H9 (cell line): ENCODE results near the gene EIF4E3. TPM values are rescaled to one million over a fixed set of nuclear protein-coding genes. Genes with fewer than 3 reads are reported as not detected.

Experiments
- DNase-seq: peaks from one replicate; pipeline ENCODE4 v3.0.0-alpha.2; 2017
- H2AFZ ChIP-seq: one replicate; pipeline ENCODE4 v1.6.1; 2013; ENCODE audit warnings: mild to moderate bottlenecking, low read length, control low read depth, moderate library complexity
- H2AK5ac ChIP-seq: 2 replicates; pipeline ENCODE4 v1.6.1; 2013; ENCODE audit warnings: low read length, control low read depth, mixed read lengths; ENCODE audit not compliant: insufficient read length
- H2BK120ac ChIP-seq: one replicate; pipeline ENCODE4 v1.6.1; 2013; ENCODE audit warnings: low read depth, mild to moderate bottlenecking, low read length, control low read depth, inconsistent platforms; ENCODE audit not compliant: poor library complexity, severe bottlenecking
- H2BK12ac ChIP-seq: 2 replicates; pipeline ENCODE4 v1.6.1; 2013; ENCODE audit warnings: low read length, control low read depth, mixed read lengths, low read depth; ENCODE audit not compliant: insufficient read length
- H2BK15ac ChIP-seq: 2 replicates; pipeline ENCODE4 v1.6.1; 2013; ENCODE audit warnings: low read depth, low read length, control low read depth
- H2BK20ac ChIP-seq: one replicate; pipeline ENCODE4 v1.6.1; 2013; ENCODE audit warnings: low read depth, mild to moderate bottlenecking, low read length, control low read depth, inconsistent platforms; ENCODE audit not compliant: poor library complexity, severe bottlenecking
- H2BK5ac ChIP-seq: 2 replicates; pipeline ENCODE4 v1.6.1; 2013; ENCODE audit warnings: low read length, control low read depth, mixed read lengths; ENCODE audit not compliant: insufficient read length
- H3K14ac ChIP-seq: 2 replicates; pipeline ENCODE4 v1.6.1; 2013; ENCODE audit warnings: low read length, control low read depth; ENCODE audit not compliant: insufficient read depth
- H3K18ac ChIP-seq: 2 replicates; pipeline ENCODE4 v1.6.1; 2013; ENCODE audit warnings: low read depth, mild to moderate bottlenecking, mixed read lengths, low read length, control low read depth; ENCODE audit not compliant: insufficient read length
- H3K23ac ChIP-seq: 2 replicates; pipeline ENCODE4 v1.6.1; 2013; ENCODE audit warnings: low read length, control low read depth, mixed read lengths, low read depth; ENCODE audit not compliant: insufficient read length
- H3K23me2 ChIP-seq: 2 replicates; pipeline ENCODE4 v1.6.1; 2013; ENCODE audit warnings: low read depth, mild to moderate bottlenecking, mixed read lengths, low read length, control low read depth; ENCODE audit not compliant: insufficient read length, poor library complexity, severe bottlenecking
- H3K27ac ChIP-seq: 2 replicates; pipeline ENCODE4 v1.5.1; 2013; ENCODE audit warnings: low read length, control low read depth, mixed read lengths, low read depth; ENCODE audit not compliant: insufficient read length
- H3K27me3 ChIP-seq: 2 replicates; pipeline ENCODE4 v1.6.1; 2013; ENCODE audit warnings: low read length, control low read depth, inconsistent platforms; ENCODE audit not compliant: insufficient read depth
- H3K4ac ChIP-seq: 2 replicates; pipeline ENCODE4 v1.6.1; 2013; ENCODE audit warnings: low read depth, mild to moderate bottlenecking, control low read depth, inconsistent platforms, low read length, moderate library complexity
- H3K4me1 ChIP-seq: 2 replicates; pipeline ENCODE4 v1.6.1; 2013; ENCODE audit warnings: low read length, control low read depth, inconsistent platforms; ENCODE audit not compliant: insufficient read depth
- H3K4me2 ChIP-seq: 2 replicates; pipeline ENCODE4 v1.6.1; 2013; ENCODE audit warnings: low read length, control low read depth, mixed read lengths; ENCODE audit not compliant: insufficient read length, insufficient read depth
- H3K56ac ChIP-seq: 2 replicates; pipeline ENCODE4 v1.6.1; 2013; ENCODE audit warnings: low read depth, mild to moderate bottlenecking, mixed read lengths, low read length, control low read depth; ENCODE audit not compliant: insufficient read length
- H3K79me1 ChIP-seq: 2 replicates; pipeline ENCODE4 v1.6.1; 2013; ENCODE audit warnings: low read depth, mild to moderate bottlenecking, moderate library complexity, low read length, control low read depth, inconsistent platforms; ENCODE audit not compliant: insufficient read depth, poor library complexity, severe bottlenecking
- H3K79me2 ChIP-seq: 2 replicates; pipeline ENCODE4 v1.6.1; 2013; ENCODE audit warnings: low read length, control low read depth, inconsistent platforms; ENCODE audit not compliant: insufficient read depth
- H3K9ac ChIP-seq: 2 replicates; pipeline ENCODE4 v1.6.1; 2013; ENCODE audit warnings: low read length, control low read depth, mixed read lengths; ENCODE audit not compliant: insufficient read length; ENCODE audit errors: extremely low read depth
- H3K9me3 ChIP-seq: one replicate; pipeline ENCODE4 v1.6.1; 2013; ENCODE audit warnings: low read depth, low read length, inconsistent platforms; ENCODE audit not compliant: control insufficient read depth
- H3T11ph ChIP-seq: one replicate; pipeline ENCODE4 v1.6.1; 2013; ENCODE audit warnings: mild to moderate bottlenecking, low read length, control low read depth, inconsistent platforms
- H4K20me1 ChIP-seq: one replicate; pipeline ENCODE4 v1.6.1; 2013; ENCODE audit not compliant: control insufficient read depth, insufficient read length, insufficient read depth
- H4K5ac ChIP-seq: 2 replicates; pipeline ENCODE4 v1.6.1; 2013; ENCODE audit warnings: low read depth, mild to moderate bottlenecking, mixed read lengths, low read length, control low read depth; ENCODE audit not compliant: insufficient read length
- H4K8ac ChIP-seq: replicated peaks from 2 replicates; pipeline ENCODE4 v1.6.1; 2013; ENCODE audit warnings: low read length, control low read depth, mixed read lengths, low read depth; ENCODE audit not compliant: insufficient read length
- H4K91ac ChIP-seq: 2 replicates; pipeline ENCODE4 v1.6.1; 2013; ENCODE audit warnings: low read depth, mild to moderate bottlenecking, moderate library complexity, mixed read lengths, low read length, control low read depth; ENCODE audit not compliant: insufficient read length
- H3K27ac Mint-ChIP-seq, 3 experiments: 2 replicates in 2 of 3; 3 replicates in 1 of 3; pipeline ENCODE4 v1.8.0; 2020 to 2021; ENCODE audit warnings: mixed read lengths in 3 of 3, mild to moderate bottlenecking in 1 of 3, moderate library complexity in 1 of 3
- H3K27me3 Mint-ChIP-seq: 2 replicates; pipeline ENCODE4 v1.8.0; 2021; ENCODE audit warnings: low read depth, mild to moderate bottlenecking, moderate library complexity, mixed read lengths
- H3K36me3 Mint-ChIP-seq, 3 experiments: 2 replicates in 2 of 3; 3 replicates in 1 of 3; pipeline ENCODE4 v1.8.0; 2020 to 2021; ENCODE audit warnings: low read depth in 3 of 3, mixed read lengths in 3 of 3; ENCODE audit not compliant: insufficient read depth in 1 of 3
- H3K4me1 Mint-ChIP-seq, 2 experiments: 2 replicates each; pipeline ENCODE4 v1.8.0; 2020; ENCODE audit warnings: mixed read lengths in 2 of 2
- H3K4me3 Mint-ChIP-seq, 2 experiments: 2 replicates in 1 of 2; 3 replicates in 1 of 2; pipeline ENCODE4 v1.8.0; 2020 to 2021; ENCODE audit warnings: mild to moderate bottlenecking in 2 of 2, mixed read lengths in 2 of 2, moderate library complexity in 1 of 2
- H3K9me3 Mint-ChIP-seq, 2 experiments: 2 replicates in 1 of 2; 3 replicates in 1 of 2; pipeline ENCODE4 v1.8.0; 2020; ENCODE audit warnings: mild to moderate bottlenecking in 2 of 2, mixed read lengths in 2 of 2, moderate library complexity in 1 of 2
- WGBS: extraction: QIAGEN DNeasy Blood & Tissue Kit; methylation state at CpG from one replicate; pipeline ENCODE4 v1.1.7; 2013; ENCODE audit warnings: missing lambda C conversion rate, low lambda C conversion rate, mixed read lengths; ENCODE audit not compliant: insufficient read length; ENCODE audit errors: extremely low coverage; 5-methylcytosine and 5-hydroxymethylcytosine counted together
- total RNA-seq: library from RNA; stranded (reverse); gene quantifications from 2 replicates; pipeline ENCODE4 v1.2.1, GENCODE V29; 2021
- TF ChIP-seq, protein P1 (sequence below): fragments of 200-600 bp; sonication (generic); conservative IDR thresholded peaks from 3 replicates; pipeline ENCODE4 v1.8.0; 2021; ENCODE audit warnings: antibody characterized with exemption, mild to moderate bottlenecking

The EIF4E3 gene
- total RNA-seq, 1 experiment from 2014 or later: 12.9 TPM

- Mint-ChIP-seq H3K4me1 (peaks cover 35 to 41% of the 10 kb centered on the region in 2 experiments), H3K27me3 (no peaks in the 10 kb centered on the region), H3K27ac (no peak overlapping the region; a peak in 1 of 7 replicates), H3K4me3 (no peak overlapping the region), H3K36me3 (no peaks in the 10 kb centered on the region; a peak in 1 of 7 replicates), H3K9me3 (no peaks in the 10 kb centered on the region)
- Histone ChIP-seq H4K91ac (no peak overlapping the region), H3K79me2 (no peaks in the 10 kb centered on the region), H3K4ac (no peak overlapping the region), H2BK15ac (no peak overlapping the region), H2BK120ac (no peak overlapping the region), H4K20me1 (no peaks in the 10 kb centered on the region), H4K8ac (no peak overlapping the region), H4K5ac (no peak overlapping the region), H3K4me1 (no peaks in the 10 kb centered on the region; the same call in 1 of the 2 replicates), H2BK20ac (no peak overlapping the region), H2BK5ac (no peak overlapping the region), H3T11ph (no peak overlapping the region), H3K27ac (no peak overlapping the region), H3K23me2 (no peaks in the 10 kb centered on the region), H3K4me2 (no peak overlapping the region), H3K9me3 (no peaks in the 10 kb centered on the region), H3K14ac (no peak overlapping the region), H2BK12ac (no peak overlapping the region), H3K23ac (no peak overlapping the region), H3K56ac (no peak overlapping the region), H2AFZ (no peak overlapping the region), H3K18ac (no peak overlapping the region), H2AK5ac (no peak overlapping the region), H3K27me3 (no peaks in the 10 kb centered on the region), H3K79me1 (no peaks in the 10 kb centered on the region), H3K9ac (no peak overlapping the region)
- TF ChIP-seq, protein P1, sequence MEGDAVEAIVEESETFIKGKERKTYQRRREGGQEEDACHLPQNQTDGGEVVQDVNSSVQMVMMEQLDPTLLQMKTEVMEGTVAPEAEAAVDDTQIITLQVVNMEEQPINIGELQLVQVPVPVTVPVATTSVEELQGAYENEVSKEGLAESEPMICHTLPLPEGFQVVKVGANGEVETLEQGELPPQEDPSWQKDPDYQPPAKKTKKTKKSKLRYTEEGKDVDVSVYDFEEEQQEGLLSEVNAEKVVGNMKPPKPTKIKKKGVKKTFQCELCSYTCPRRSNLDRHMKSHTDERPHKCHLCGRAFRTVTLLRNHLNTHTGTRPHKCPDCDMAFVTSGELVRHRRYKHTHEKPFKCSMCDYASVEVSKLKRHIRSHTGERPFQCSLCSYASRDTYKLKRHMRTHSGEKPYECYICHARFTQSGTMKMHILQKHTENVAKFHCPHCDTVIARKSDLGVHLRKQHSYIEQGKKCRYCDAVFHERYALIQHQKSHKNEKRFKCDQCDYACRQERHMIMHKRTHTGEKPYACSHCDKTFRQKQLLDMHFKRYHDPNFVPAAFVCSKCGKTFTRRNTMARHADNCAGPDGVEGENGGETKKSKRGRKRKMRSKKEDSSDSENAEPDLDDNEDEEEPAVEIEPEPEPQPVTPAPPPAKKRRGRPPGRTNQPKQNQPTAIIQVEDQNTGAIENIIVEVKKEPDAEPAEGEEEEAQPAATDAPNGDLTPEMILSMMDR: no peak
- no CpG with 5 or more reads among the region's 1 CpG for WGBS
- no peak for DNase-seq
Observed at GRCh38 chr3:71692139-71692538, 33.1 kb downstream of the EIF4E3 start.
